PC-3 (cell line): ENCODE measurements around the gene C22orf39. TPM values are rescaled to one million over a fixed set of nuclear protein-coding genes. Genes with fewer than 3 reads are reported as not detected.

Experiments
- ATAC-seq: fragments of 200-7000 bp; cut with Tn5 transposase; 2 replicates; pipeline ENCODE4 v1.9.1; 2020; ENCODE audit warnings: mild to moderate bottlenecking, moderate library complexity
- BruUV-seq: library from RNA; stranded (reverse); fragments of 400-500 nt; replicated peaks from 2 replicates; lab custom pipeline; 2021; lab: Mats Ljungman, UMichigan
- CTCF ChIA-PET: fragments of 300-600 bp; sonication (Branson Sonifier 250); formaldehyde crosslinking; loops from one replicate; lab custom pipeline; 2022; ENCODE audit warnings: antibody characterized with exemption; lab: Charles Lee
- POLR2A ChIA-PET: fragments of 300-600 bp; sonication (Branson Sonifier 250); formaldehyde crosslinking; loops from one replicate; lab custom pipeline; 2022; ENCODE audit warnings: antibody characterized with exemption; ENCODE audit not compliant: unreplicated experiment; lab: Charles Lee
- DNase-seq: peaks from one replicate; pipeline ENCODE4 v3.0.0-alpha.2; 2015
- H2AFZ ChIP-seq: fragments of 300-600 bp; sonication (generic); 2 replicates; pipeline ENCODE4 v1.6.0; 2016; ENCODE audit warnings: antibody characterized with exemption, low read length
- H3F3A ChIP-seq: fragments of 300-600 bp; sonication (generic); one replicate; pipeline ENCODE4 v1.6.0; 2017; ENCODE audit warnings: antibody characterized with exemption, low read length, control low read depth, mild to moderate bottlenecking; ENCODE audit not compliant: unreplicated experiment
- H3K27ac ChIP-seq: fragments of 300-600 bp; sonication (generic); 2 replicates; pipeline ENCODE4 v1.5.1; 2016; ENCODE audit warnings: mild to moderate bottlenecking, low read length
- H3K27me3 ChIP-seq: fragments of 300-600 bp; sonication (generic); 2 replicates; pipeline ENCODE4 v1.6.1; 2016; ENCODE audit warnings: low read length, mixed read lengths
- H3K36me3 ChIP-seq: fragments of 300-600 bp; sonication (generic); 2 replicates; pipeline ENCODE4 v1.6.1; 2016; ENCODE audit warnings: low read depth, mixed run types, low read length, mixed read lengths
- H3K4me1 ChIP-seq: fragments of 300-600 bp; sonication (generic); 2 replicates; pipeline ENCODE4 v1.5.1; 2016; ENCODE audit warnings: low read length; ENCODE audit not compliant: insufficient read depth
- H3K4me2 ChIP-seq: fragments of 300-600 bp; sonication (generic); 2 replicates; pipeline ENCODE4 v1.6.0; 2016; ENCODE audit warnings: low read length
- H3K4me3 ChIP-seq: fragments of 300-600 bp; sonication (generic); 2 replicates; pipeline ENCODE4 v1.5.1; 2016; ENCODE audit warnings: mild to moderate bottlenecking, low read length, mixed read lengths
- H3K79me2 ChIP-seq: fragments of 300-600 bp; sonication (generic); 2 replicates; pipeline ENCODE4 v1.6.1; 2017; ENCODE audit warnings: low read length, mixed read lengths
- H3K9ac ChIP-seq: fragments of 300-600 bp; sonication (generic); 2 replicates; pipeline ENCODE4 v1.6.0; 2016; ENCODE audit warnings: mild to moderate bottlenecking, low read length
- H3K9me2 ChIP-seq: fragments of 300-600 bp; sonication (generic); replicated peaks from 2 replicates; pipeline ENCODE4 v1.6.1; 2016; ENCODE audit warnings: mixed run types, low read length, mixed read lengths
- H3K9me3 ChIP-seq: fragments of 300-600 bp; sonication (generic); 2 replicates; pipeline ENCODE4 v1.6.1; 2016; ENCODE audit warnings: low read length, mixed read lengths
- H4K20me1 ChIP-seq: fragments of 300-600 bp; sonication (generic); 2 replicates; pipeline ENCODE4 v1.6.1; 2016; ENCODE audit warnings: low read length, mixed read lengths
- EZH2 ChIP-seq: fragments of 300-600 bp; sonication (generic); IDR thresholded peaks from one replicate; pipeline ENCODE4 v1.6.1; 2017; ENCODE audit warnings: antibody characterized with exemption, mild to moderate bottlenecking, low read length; ENCODE audit not compliant: unreplicated experiment
- EZH2phosphoT487 ChIP-seq: fragments of 300-600 bp; sonication (generic); IDR thresholded peaks from 2 replicates; pipeline ENCODE4 v1.6.1; 2018; ENCODE audit warnings: mild to moderate bottlenecking, antibody characterized with exemption, low read length, borderline replicate concordance
- intact Hi-C: fragments of 100-400 bp; cut with micrococcal nuclease; formaldehyde crosslinking; loops from 2 replicates; pipeline ENCODE4 v1.9.0; 2023
- total RNA-seq: library from RNA; depleted of rRNA; stranded (reverse); fragments of >200 nt; gene quantifications from 2 replicates; pipeline ENCODE4 v1.2.3, GENCODE V29; 2014; rRNA removed
- TF ChIP-seq, protein P1 (sequence below): fragments of 300-600 bp; sonication (generic); conservative IDR thresholded peaks from 2 replicates; pipeline ENCODE4 v1.5.1; 2017; ENCODE audit warnings: antibody characterized with exemption, low read depth, mild to moderate bottlenecking, low read length

C22orf39 gene
- total RNA-seq, 1 experiment from 2014 or later, result 25.0 TPM

- Histone ChIP-seq H3K9me3 (no peaks in the 10 kb centered on the region), H3K4me3 (no peak overlapping the region), H4K20me1 (no peaks in the 10 kb centered on the region), H3K27ac (no peak overlapping the region), H3K9me2 (no peaks in the 10 kb centered on the region), H2AFZ (no peak overlapping the region), H3K36me3 (peaks cover 14% of the 10 kb centered on the region; the same call in 1 of the 2 replicates), H3K4me1 (no peaks in the 10 kb centered on the region), H3F3A (no peaks in the 10 kb centered on the region), H3K4me2 (no peak overlapping the region), H3K27me3 (no peaks in the 10 kb centered on the region), H3K9ac (no peak overlapping the region), H3K79me2 (no peaks in the 10 kb centered on the region)
- BruUV-seq, result no TSS peak
- intact Hi-C loops, result no loop called here
- ChIA-PET POLR2A (no interaction called here), CTCF (no interaction called here)
- no peak for DNase-seq
- TF ChIP-seq, protein P1, sequence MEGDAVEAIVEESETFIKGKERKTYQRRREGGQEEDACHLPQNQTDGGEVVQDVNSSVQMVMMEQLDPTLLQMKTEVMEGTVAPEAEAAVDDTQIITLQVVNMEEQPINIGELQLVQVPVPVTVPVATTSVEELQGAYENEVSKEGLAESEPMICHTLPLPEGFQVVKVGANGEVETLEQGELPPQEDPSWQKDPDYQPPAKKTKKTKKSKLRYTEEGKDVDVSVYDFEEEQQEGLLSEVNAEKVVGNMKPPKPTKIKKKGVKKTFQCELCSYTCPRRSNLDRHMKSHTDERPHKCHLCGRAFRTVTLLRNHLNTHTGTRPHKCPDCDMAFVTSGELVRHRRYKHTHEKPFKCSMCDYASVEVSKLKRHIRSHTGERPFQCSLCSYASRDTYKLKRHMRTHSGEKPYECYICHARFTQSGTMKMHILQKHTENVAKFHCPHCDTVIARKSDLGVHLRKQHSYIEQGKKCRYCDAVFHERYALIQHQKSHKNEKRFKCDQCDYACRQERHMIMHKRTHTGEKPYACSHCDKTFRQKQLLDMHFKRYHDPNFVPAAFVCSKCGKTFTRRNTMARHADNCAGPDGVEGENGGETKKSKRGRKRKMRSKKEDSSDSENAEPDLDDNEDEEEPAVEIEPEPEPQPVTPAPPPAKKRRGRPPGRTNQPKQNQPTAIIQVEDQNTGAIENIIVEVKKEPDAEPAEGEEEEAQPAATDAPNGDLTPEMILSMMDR, result no peak
- TF ChIP-seq EZH2phosphoT487 (no peak), EZH2 (no peak)
- ATAC-seq, result no peak
Observed at GRCh38 chr22:19393704-19394103, 53.8 kb downstream of the C22orf39 start.

Other genes with a start within 250 kb of the C22orf39 start
- gene CLTCL1, start 156.0 kb downstream of the C22orf39 start, total RNA-seq, result 4.5 and 5.5 TPM in 2 replicates
- 12.4 and 15.3 TPM in 2 replicates for gene HIRA, start 16.0 kb downstream of the C22orf39 start, total RNA-seq
- gene MRPL40, start 15.2 kb downstream of the C22orf39 start, total RNA-seq, result 49.4 and 55.1 TPM in 2 replicates
- gene UFD1, start 31.5 kb upstream of the C22orf39 start, total RNA-seq, result 92.6 and 95.7 TPM in 2 replicates
- gene CDC45, start 32.2 kb upstream of the C22orf39 start, total RNA-seq, result 70.9 and 77.1 TPM in 2 replicates
- gene CLDN5, start 76.7 kb upstream of the C22orf39 start, total RNA-seq, result 0.47 TPM in 1 of 2 replicates, not detected in the other